Fibroblast of skin of right biceps (primary cell): ENCODE measurements around the gene PFKFB3.
"Not testable (repeated sequence)": the region's sequence is repeated elsewhere in the genome, so short reads cannot be mapped to it uniquely, and the experiment has no call there.

Source experiments
- DNase-seq: peaks from one replicate; pipeline ENCODE4 v3.0.0-alpha.2; 2013

The PFKFB3 gene

DNA sequence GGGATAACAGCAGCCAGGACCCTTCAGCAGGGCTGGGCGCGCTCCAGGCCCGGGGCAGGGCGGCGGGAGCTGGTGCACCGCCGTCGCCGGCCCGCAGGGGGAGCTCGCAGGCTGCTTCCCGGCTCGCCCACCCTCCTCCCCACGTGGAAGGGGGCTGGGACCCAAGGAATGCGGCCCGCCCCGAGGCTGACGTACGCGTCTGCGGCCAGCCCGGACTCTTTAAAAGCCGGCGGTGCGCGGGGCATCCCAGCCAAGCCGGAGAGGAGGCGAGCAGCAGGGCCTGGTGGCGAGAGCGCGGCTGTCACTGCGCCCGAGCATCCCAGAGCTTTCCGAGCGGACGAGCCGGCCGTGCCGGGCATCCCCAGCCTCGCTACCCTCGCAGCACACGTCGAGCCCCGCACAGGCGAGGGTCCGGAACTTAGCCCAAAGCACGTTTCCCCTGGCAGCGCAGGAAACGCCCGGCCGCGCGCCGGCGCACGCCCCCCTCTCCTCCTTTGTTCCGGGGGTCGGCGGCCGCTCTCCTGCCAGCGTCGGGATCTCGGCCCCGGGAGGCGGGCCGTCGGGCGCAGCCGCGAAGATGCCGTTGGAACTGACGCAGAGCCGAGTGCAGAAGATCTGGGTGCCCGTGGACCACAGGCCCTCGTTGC is at the start of gene PFKFB3:
Gene PFKFB3 (plus strand): TSS at position 249 of the 647 bp plus-strand sequence. CDS start 329 bp downstream, at position 578.
- peak; percentile 96 for DNase-seq

DNA sequence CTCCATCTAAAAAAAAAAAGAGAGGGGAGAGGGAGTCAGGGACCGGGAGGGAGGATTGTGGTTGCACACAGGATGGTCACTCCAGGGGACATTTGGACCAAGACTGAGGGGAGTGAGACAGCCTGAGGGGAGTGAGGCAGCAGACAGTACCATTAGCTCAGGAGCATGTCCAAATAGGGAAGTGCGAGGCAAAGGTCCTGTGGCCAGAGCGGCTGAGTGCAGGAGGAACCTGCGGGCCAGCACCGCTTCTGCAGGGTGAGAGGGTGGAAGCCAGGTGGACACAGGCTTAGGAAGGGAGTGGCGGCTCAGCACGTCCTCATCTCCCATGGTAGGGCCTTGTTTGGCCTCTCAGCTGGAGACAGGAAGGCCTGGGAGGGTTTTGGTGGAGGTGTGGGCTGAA is 48.9 kb upstream of the PFKFB3 start:
- DNase-seq, result no peak

DNA sequence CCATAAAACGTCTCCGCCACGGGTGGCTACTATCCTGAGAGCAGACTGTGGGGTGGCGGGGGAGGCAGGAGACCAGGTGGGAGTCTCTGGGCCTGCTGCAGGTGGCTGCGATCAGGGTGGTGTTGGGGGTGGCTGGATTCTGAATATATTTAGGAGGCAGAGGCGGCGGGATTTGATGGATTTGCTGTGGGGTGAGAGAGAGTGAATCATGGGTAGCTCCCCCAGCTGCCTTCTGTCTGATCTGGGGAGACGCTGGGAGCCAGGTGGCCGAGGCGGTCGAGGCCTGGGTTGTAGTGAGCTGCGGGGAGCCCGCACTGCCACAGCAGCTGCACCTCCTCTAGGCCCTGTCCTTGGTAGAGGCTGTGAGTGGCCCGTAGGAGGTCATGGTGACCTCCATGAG is 48.2 kb upstream of the PFKFB3 start:
- no peak for DNase-seq

DNA sequence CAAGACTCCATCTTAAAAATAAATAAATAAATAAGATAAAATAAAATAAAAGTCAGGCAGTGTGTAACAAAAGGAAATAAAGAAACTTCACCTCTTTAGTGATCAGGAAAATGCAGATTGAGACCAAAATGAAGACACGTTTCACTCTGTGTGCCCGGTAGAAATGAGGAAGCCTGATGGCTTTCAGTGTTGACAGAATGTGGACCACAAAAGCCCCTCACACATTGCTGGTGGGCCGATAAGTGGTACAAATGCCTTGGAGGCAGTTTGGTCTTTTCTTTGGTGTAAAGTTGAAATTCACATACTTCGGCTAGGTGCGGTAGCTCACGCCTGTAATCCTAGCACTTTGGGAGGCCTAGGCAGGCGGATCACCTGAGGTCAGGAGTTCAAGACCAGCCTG is 44.5 kb upstream of the PFKFB3 start:
- no peak for DNase-seq

DNA sequence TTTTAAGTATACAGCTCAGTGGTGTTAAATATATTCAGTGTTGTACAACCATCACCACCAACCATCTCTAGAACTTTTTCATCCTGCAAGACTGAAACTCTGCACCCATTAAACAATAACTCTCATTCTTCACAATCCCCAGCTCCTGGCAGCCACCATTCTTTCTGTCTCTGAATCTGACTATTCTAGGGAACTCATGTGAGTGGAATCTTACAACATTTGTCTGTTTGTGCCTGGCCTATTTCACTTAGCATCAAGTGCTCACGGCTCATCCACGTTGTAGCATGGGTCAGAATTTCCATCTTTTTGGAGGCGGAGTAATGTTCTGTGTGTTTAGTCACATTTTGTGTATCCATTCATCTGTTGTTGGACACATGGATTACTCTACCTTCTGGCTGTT is 40.8 kb upstream of the PFKFB3 start:
- no peak for DNase-seq

DNA sequence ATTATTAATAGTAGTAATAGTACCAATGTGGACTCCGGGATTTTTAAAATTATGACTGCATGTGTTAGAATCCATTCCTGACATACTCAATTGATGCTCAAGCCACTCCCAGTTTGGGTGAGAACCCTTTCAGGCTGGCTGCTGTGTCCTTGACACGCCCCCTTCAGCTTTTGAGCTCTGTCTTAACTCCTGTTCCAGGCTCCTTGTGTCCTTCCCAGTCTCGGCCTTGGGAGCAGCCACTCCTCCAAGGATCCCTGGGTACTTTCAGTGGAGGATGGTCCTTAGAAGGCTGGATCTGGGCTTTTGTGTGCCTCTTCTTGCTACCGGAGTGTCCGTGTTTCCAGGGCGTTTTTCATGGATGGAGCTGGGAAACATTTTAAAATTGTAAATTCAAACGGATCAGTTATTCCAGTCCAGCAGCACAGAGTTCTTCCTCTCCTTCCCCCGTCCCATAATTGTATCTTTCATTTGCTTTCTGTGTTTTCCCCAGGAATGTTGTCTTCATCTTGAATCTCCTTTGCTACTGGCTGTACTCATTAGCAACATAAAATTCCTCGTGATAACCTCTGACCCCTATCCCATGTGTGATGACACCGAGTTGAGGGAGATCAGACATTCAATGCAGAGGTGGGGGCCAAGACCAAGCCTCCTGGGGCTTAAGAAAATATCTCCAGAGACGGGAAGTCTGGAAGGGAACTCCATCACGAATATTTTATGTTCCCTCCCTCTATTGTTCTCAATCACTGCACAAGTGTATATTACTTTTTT is 40.0 kb upstream of the PFKFB3 start:
- no peak for DNase-seq

DNA sequence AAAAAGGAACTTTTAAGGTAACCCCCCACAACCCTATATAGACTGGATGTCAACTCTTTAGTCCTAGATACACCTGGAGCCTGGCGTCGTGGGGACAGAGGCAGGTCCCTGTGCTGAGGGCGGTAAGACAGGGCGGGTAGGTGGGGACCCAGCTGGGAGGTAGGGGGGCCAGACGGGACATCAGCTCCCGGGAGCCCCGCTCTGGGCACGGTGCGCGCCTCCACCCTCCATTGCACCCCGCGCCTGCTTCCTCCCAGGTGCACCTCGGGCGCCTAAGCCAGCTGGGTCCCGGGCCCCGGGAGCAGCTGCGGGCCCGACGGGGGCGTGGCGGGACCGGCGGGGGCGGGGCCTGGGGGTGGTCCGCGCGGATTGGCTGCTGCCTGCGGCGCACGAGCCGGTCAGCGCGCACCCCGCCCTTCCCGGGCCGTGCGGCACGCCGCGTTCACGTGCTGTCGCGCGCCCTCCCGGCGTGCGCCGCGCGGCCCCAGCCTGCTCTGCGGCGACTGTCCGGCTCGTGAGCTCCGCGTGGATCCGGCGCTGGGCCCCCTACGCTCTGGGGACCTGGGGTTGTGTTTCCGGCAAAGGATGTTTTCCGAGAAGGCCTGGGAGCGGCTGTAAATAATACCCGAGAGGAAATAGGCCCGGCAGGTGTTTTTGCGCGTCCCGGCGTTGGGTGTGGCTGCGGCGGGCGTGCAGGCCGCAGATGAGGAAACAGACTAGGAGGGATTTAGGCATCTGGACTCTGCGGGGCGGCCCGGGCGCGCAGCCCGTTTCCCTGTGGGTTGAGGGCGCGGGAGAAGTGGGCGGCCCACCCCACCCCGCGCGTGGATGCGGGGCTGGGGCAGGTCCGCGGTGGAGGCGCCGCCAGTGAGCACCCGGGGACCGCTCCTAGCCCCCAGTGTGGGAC is 39.1 kb upstream of the PFKFB3 start:
- DNase-seq, result peak; percentile 88

DNA sequence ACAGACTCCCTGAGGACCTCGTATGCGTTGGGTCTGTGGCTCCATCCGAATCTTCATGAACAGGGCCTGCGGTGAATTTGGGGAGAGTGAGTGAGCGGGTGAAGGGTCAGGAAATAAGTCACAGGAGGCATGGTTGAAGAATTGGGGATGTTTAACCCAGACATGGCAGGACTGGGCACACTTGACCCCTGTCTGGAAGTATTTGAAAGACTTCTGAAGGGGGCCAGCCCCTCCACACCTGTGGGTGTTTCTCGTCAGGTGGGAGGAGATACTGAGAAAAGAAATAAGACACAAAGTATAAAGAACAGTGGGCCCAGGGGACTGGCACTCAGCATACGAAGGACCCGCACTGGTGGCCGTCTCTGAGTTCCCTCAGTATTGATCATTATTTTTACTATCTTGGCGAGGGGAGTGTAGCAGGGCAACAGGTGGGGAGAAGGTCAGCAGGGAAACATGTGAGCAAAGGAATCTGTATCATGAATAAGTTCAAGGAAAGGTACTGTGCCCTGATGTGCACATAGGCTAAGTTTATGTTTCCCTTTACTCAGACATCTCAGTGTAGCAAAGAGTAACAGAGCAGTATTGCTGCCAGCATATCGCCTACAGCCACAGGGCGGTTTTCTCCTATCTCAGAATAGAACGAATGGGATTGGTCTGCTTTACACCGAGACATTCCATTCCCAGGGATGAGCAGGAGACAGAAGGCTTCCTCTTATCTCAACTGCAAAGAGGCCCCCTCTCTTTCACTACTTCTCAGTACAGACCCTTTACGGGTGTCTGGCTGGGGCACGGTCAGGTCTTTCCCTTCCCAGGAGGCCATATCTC is 38.2 kb upstream of the PFKFB3 start:
- no peak for DNase-seq

DNA sequence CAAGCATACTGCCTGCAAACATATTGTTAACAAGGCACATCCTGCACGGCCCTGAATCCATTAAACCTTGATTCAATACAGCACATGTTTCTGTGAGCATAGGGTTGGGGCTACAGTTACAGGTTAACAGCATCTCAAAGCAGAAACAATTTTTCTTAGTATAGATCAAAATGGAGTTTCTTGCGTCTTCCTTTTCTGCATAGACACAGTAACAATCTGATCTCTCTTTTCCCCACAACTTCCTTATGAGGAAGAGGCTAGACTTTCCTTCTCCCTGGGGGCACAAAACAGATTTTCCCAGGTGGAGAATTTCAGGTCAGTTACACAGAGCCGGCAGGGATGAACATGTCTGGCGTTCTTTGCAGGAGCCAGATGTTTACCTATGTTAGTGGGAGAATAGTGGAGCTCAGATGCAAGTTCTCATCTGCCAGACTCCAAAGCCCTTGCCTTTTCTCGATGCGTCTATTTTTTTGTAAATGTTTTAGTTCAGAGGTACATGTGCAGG is 37.5 kb upstream of the PFKFB3 start:
- no peak for DNase-seq

DNA sequence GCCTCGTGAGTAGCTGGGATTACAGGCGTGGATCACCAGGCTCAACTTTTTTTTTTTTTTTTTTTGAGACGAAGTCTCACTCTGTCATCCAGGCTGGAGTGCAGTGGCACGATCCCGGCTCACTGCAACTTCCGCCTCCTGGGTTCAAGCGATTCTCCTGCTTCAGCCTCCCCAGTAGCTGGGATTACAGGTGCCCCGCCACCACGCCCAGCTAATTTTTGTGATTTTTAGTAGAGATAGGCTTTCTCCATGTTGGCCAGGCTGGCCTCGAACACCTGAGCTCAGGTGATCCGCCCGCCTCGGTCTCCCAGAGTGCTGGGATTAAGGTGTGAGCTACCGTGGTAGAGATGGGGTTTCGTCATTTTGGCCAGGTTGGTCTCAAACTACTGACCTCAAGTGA is 36.8 kb upstream of the PFKFB3 start:
- DNase-seq, result not testable (repeated sequence)

DNA sequence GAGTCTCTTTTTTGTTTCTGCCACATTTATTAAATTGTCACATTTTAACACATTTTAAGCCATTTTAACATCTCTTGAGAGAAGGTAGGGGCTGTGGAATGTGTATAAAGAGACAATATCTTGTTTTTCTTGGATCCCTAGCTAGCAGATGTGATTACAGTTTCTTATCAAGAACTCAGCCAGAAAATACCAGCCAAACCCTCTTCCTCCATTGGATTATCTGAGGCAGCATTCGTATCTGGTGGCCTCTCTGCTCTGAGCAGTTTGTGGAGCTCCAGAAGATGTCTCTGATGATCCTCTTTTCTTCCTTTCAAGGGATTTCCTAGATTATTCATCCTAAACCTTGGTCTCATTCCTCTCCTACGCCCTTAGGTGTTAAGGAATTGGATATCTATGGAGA is 35.3 kb upstream of the PFKFB3 start:
- no peak for DNase-seq

DNA sequence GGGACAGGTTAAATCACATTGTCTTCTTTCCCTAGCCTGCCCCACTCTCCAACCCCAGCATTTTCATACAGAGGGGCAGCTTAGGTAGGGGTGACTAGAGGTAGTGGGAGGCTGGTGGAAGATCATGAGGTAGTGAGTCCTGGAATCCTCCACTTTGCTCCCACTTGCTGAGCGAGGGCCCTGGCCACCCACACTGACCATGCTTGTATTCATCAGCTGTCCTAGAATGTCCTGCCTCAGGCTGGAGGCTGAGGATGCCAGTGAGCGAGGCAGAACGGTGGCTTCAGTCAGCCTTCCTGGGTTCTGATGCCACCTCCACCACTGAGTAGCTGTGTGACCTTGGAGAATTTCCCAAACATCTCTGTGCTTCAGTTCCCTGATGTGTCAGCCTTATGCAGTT is 34.6 kb upstream of the PFKFB3 start:
- DNase-seq, result no peak

DNA sequence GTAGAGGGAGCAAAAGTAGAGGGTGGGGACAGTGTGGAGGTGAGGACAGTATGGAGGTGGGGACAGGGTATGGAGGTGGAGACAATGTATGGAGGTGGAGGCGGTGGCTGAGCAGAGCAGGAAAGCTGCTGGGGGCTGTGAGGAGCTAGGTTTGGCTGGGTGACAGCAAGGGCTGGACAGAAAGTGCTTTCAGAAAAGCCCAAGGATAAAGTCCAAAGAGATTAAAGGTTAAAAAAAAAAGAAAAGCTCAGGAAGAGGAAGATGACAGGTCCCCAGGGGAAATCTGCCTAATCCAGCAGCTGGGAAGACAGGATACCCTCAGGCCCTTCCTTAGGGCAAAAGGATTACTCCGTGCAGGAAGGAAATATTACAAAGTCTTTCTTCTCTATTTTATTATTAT is 32.1 kb upstream of the PFKFB3 start:
- DNase-seq, result no peak

DNA sequence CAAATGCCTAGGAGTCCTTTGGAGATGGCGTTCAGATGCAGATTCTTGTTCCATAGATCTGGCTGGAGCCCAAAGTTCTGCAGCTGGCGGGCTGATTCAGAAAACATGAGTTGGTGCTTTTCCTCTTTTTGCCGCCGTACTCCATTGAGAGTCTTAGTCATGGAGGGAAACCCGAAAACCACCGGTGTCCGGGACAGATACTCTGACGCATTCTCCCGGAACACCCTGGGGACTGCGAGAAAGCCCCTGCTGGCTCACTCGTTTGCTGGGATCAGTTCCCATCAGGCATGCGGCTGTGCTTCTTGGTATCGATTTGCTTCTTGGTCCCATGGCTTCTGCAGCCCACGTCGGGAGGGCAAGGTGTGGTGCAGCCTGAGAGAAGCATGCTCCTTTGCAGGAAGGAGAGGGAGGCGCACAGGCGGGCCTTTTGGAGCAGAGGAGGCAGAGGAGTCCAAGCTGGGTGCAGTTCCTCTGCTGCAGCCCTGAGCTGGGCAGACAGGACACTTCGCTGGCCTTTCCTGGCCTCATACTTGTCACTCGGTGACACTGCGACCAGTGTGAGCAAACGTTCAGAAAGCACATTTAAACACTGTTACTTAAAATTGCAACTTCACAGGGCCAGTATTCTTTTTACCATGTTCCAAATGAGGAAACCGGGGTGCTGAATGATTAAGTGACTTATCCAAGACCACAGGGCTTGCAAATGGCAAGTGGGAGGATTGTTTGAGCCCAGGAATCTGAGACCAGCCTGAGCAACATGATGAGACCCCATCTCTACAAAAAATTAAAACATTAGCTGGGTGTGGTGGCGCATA is 30.6 kb upstream of the PFKFB3 start:
- DNase-seq, result peak; percentile 97

DNA sequence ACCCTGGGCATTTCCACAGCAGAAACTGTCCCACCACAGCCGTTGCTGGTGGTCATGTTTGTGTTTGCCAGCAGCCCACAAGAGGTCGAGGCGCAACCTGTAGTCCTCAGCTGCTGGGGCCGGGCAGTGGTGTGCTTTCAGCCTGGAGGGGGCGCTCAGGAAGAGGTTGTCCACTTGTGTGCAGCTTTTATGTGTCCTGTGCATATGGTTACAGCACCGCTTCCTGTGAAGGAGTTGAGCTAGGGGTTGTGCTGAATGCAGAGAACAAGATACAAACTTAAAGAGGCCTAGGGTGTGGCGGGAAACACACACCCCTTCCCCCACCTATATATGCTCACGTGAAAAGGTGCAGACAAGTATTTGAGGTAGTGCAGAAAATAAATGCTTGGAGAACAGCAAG is 29.5 kb upstream of the PFKFB3 start:
- DNase-seq, result no peak

DNA sequence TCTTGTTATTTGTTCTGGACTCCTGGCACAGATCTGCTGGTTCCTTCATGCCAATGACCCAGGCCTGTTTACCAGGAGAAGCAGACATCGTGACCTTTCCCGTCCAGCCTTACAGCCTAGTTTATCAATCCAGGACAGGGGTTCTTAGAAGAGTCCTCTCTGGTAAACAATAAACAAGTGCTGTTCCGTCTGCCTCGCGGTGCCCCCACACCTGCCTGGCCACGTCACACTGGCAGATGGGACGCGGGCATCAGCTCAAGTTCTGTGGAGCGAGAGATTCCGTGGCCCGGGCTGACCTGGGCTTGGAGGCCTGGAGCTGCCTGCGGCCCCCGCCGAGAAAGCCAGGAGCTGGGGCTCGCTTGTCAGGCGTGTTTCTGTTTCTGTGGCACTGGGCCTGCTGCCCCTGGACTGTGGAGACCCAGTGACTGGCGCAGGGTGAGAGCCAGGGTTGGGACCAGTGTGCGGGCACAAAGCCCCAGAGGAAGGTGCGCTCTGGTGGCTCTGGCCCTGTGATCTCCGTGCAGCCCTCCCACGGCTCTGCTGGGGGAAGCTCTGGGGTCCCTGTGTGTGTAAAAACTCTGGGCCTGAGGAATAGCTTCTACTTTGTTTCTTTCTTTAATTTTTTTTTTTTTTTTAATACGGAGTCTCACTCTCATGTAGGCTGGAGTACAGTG is 28.4 kb upstream of the PFKFB3 start:
- DNase-seq, result no peak

DNA sequence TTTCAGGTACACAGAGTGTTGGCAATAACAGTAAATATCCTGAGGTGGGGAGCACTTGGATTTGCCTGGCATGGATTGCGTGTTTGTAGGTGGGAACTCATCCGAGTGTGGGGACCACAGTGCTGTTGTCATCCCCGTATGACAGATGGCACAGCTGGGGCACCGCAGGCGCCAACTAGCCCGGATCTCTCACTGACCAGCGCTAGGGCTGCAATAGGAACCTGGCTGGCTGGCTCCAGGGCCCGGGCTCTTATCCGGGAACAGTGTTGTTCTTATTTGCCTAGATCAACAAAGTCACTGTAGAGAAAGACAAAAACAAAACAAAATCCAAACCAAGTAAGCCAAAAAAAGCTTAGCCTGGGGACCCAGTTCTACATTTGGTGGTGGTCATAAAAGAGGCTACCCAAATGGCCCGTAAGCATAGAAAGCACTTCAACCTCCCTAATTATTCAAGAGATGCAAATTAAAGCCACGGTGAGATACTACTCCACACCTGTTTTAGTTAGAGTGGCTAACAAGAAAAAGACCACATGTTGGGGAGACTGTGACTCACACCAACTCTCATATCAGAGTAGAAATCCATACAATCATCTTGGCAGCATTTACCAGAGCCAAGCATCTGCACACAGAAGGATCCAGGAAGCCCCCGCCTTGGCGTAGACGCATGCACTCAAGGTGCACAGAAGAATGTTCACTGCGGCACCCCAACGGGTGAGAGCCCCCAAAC is 27.2 kb upstream of the PFKFB3 start:
- no peak for DNase-seq

DNA sequence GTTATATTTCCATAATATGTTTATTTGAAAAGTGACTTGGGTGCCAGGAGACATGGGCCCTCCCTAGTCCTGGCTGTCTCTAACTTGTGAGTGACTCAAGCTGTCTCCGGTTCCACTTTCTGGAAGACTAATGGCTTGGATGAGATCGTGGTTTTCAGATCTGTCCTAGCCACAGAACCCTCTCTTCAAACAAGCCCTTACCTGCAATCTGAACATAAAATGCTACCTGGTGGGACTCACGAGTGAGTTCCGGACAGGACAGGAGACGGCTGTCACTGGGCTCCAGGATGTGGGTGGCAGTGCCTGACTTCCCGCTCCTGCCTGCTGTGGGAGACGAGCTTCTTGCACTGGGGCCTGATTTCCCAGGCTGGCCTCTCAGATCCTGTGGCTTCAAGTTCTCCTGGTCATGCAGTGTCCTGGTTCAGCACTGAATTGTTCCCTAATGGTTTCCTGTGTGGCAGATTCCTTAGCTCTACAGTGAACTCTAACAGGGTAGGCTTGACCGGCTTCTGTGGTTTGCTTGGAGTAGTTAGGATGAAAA is 26.0 kb upstream of the PFKFB3 start:
- DNase-seq, result peak; percentile 33

DNA sequence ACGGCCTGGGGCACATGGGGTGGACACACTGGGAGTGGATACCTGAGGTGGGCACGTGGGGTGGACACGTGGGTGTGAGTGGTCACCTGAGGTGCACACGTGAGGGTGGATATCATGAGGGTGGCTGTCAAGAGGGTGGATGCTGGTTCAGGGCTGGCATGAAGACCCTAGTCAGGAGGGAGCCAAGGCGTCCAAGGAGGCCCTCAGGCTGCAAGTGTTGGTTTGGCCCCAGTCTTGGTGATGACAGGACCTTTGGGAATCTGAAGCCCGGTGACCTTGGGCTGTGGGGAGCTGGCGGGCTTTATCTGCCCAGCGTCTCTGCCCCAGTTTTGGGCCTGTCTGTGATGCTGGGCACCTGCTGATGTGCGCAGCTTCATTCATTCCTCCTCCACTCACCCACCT is 24.9 kb upstream of the PFKFB3 start:
- no peak for DNase-seq

DNA sequence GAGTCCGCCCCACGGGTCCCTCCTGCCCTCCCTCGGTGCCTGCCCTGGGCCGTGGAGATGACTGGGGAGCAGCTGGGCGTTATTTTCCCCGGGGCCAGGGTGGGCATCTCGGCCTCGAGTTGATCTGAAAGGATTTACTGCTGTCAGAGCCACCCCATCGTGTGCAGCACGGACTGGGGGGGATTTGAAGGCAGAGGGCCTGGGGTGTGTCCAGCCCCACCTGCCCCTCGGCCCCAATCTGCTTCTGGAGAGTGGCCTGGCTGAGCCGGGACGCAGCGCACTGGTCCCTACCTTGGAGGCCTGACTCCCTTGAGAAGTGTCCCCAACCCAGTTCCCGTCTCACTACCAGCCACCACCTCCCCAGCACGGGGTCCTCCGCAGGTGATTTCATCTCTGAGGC is 24.2 kb upstream of the PFKFB3 start:
- DNase-seq, result no peak
